GM18873 (cell line): ENCODE results near the gene SMCO4.

Experiments
- ATAC-seq: cut with Tn5 transposase; IDR thresholded peaks from one replicate; pipeline ENCODE4 v1.9.1; 2021; ENCODE audit warnings: mild to moderate bottlenecking, moderate library complexity, moderate number of reproducible peaks; ENCODE audit not compliant: unreplicated experiment, low FRiP score

Gene SMCO4

GRCh38 chr11:93510196-93510873 lies 32.9 kb downstream of the SMCO4 start:
- no peak for ATAC-seq

DNA sequence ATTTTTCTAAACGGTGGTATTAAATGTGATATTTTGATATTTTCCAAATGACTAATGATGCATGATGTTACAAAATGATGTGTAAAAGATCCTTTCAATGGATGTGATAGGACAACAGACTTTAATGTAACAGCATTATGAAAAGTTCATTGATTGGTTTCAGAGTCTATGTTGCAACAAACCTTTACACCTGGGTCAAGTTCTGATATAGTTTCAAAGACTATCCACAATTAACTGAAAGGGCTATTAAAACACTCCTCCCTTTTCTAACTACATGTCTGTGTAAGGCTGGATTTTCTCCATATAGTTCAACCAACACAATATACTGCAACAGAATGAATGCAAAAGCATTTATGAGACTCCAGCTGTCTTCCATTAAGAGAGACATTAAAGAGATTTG lies 35.7 kb downstream of the SMCO4 start:
- no peak for ATAC-seq

GRCh38 chr11:93505703-93506102 lies 37.5 kb downstream of the SMCO4 start:
- no peak for ATAC-seq

DNA sequence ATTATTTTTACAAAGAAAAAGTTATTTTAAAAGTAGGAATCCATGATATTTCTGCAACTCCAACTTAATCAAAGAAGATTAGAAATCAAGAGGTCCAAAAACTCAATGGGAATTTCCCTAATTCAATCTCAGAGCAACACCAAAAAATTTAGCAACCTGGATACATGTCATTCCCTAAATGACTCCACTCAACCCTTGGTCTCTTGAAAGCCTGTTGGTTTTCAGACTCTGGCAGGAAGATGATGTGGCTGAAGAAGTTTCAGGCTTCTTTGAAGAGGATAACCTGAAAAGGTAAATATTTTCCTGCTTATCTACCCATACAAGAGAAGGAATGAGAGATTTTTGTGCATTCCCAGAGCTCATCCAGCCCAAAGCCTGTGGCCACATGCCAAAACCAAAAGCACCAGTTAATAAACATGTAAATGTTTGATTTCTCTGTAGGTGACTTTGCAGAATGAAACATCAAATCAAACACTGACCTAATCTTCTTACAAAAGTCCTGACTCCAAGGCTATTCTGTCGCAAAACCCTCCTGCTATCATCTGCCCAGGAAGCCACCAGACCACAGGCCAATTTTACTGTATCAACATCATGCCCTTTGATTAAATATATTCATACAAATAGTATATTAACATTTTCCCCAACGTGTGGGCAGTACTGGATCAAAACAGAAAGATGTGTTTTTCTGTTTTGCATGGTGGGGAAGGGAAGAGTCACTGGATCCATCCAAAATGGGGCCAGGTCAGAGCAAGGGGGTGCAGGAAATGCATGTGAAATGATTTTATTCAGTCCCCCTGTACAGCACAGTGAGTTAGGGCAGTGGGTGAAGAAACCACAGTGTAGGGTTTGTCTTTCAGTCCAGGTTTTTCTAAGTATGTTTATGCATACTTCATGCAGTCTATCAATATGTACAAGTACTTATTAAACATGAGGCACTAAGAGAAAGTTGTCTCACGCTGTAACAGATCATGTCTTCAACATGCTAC lies 38.8 kb downstream of the SMCO4 start:
- ATAC-seq: no peak

- no peak for ATAC-seq
These were observed 41.3 kb downstream of the SMCO4 start for GRCh38 chr11:93501856-93502255.

- no peak for ATAC-seq
These were observed 42.4 kb downstream of the SMCO4 start for GRCh38 chr11:93500759-93501158.

DNA sequence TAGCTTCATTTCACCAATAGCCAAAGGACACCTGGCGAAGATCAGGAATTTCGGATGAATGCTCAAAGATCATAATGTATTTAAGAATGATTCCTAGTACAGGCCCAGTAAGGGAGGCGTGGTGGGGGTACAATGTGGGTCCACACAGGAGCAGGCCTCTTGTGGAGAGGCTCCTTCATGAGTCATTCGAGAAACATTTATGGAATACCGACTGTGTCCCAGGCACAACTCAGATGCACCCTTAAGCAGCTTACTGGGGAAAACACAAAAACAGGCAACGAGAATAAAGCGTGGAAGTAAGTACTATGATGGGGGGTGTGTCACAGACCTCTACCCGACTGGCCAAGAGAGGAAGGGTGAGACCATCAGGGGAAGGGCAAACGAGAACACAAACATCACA lies 44.5 kb downstream of the SMCO4 start:
- ATAC-seq: no peak

GRCh38 chr11:93498161-93498560 lies 45.0 kb downstream of the SMCO4 start:
- no peak for ATAC-seq

DNA sequence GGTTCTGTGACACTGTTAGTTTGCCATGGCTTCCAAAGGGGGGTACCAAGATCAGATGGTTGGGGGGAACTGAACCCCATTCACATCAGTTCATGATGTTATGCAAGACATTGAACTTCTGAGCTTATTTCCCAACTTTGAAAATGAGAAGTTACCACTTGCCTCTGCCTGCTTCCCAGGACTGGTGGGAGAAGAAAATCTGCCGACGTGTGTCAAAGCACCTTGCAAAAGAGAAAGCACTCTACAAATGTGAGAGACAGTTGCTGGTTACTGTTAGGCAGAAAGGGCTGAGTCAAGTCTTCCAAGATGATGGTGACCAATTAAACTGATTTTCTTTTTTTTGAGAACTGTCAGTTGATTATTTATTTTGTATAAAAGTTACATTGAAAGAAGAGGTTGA lies 45.6 kb downstream of the SMCO4 start:
- ATAC-seq: no peak

GRCh38 chr11:93494357-93494756 lies 48.8 kb downstream of the SMCO4 start:
- ATAC-seq: no peak

DNA sequence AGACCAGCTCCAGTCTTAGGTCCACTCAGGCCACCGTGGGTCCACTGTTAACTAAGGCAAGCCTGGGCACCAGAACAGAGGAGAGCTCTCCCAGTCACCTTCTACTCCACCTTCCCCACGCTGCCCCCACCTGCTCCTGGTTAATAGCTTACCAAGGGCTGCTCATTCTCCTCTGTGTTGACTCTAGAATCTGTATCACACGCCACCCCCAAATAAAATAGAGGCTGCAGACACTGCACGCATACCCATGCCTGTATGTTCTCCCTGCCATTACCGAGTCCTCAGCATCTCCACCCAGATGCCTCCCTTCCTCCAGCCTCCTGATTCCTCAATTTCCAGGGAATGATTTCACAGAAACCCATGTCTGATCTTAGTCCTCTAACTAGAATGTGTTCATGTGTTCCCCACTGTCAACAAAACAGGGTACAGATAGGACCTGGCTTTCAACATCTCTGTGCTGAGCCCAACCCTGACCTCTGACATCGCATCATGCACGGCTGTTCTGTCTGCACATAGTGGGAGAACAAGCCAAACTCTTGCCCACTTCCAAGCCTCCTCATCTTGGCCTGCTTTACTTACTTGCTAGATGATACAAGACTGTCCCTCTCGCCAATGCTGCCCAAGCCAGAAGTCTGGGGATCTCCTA lies 49.8 kb downstream of the SMCO4 start:
- ATAC-seq: no peak

DNA sequence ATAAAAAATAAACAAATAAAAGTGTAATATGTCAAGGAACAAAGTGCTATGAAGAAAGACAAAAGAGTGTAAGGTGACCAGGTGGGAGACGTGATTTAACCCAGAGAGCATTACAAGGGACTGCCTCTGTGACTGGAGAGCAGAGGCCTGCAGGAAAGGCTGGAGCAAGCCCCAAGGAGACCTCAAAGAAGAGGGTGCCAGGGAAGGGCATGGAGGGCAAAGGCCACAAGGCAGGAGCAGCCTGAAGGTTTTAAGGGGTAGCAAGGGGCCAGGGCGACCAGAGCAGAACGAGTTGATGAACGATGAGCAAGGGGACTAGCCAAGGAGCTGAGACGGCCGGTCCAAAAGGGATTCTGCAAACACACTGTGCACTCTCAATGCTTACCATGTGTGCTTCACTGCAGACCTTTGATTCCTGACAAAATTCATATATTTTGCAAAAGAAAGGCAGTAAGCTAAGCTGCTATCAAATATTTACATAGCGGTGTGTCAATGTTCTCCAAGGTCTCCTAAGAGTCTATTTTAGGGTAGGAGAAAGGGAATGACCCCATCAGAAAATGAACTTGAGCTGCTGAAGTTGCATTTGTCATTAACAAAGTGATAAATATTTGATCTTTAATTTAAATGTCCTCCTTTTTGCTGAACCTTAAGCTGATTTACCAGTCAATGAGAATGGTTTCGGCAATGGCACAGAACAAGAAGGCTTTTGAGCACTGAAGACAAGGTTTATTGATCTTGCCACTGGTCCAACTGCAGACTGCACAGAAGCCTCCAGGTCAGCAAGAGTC lies 50.5 kb downstream of the SMCO4 start:
- no peak for ATAC-seq

- ATAC-seq: no peak
These were observed 51.2 kb downstream of the SMCO4 start for GRCh38 chr11:93491973-93492372.

GRCh38 chr11:93490996-93491618 lies 52.1 kb downstream of the SMCO4 start:
- no peak for ATAC-seq

GRCh38 chr11:93489841-93490240 lies 53.4 kb downstream of the SMCO4 start:
- no peak for ATAC-seq

DNA sequence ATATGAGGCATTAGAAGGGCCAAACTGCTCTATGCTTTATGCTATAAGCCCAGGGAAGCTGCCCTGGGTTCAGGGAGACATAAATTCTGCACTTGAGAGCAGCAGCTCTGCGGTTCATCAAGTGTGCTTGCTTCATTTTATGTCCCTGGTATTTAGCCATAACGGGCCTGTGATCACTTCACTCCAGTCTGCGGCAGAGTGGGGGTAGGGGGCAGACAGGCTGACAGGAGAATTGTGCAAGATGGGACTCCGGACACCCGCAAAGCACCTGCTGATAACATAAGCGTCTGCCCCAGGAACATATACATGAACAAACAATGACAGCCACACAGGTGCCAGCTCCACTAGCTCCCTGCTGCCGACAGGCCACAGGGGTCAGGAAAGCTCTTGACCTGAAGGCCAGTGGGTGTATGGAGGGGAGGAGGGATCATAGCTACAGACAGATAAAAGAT lies 56.1 kb downstream of the SMCO4 start:
- ATAC-seq: no peak

DNA sequence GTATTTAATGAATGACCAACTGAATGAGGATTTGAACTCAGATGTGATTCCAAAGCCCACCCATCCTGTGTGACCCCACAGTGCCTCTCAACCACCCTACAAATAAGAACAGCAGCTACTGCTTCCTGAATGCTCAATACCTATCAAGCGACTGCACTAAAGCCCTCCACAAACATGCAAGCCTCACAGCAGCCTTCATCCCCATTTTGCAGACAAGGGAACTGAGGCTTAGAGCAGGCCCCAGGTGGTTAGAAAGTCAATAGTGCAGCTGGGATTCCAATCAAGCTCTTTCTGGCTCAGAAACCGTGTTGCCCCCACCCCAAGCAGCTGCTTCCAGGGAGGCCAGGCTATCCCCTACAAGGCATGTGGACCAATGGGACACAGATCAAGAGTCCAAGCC lies 57.2 kb downstream of the SMCO4 start:
- ATAC-seq: no peak

GRCh38 chr11:93484716-93485115 lies 58.5 kb downstream of the SMCO4 start:
- no peak for ATAC-seq

DNA sequence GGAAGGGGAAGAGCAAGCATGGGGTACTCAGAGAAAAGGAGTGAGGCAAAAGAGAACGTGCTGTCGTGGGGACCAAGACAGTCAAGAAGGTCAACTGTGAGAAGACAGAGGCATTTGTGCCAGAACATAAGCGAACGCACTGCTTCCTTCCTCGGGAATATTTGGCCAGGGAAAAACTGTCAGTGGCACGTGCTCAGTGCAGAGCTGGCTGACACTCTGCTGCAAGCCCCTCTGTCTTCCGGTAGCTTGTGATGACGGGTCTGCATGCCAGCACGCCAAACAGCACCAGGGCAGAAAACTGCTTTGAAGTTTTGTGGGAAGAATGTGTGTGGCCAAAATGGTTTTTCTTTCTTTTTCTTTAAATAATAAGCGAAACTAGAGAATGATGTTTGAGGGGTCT lies 60.6 kb downstream of the SMCO4 start:
- ATAC-seq: no peak

GRCh38 chr11:93481696-93482095 lies 61.5 kb downstream of the SMCO4 start:
- no peak for ATAC-seq
